HepG2 (cell line): ENCODE data around the gene FAM171A2. TPM values are rescaled to one million over a fixed set of nuclear protein-coding genes. Genes with fewer than 3 reads are reported as not detected.

Experiments
- DDIT3 ChIP-seq: sonication (generic); formaldehyde crosslinking; IDR thresholded peaks from 2 replicates; pipeline ENCODE4 v1.4.0; 2020; ENCODE audit warnings: mild to moderate bottlenecking, missing genetic modification reagents
- ETV6 ChIP-seq: sonication (generic); formaldehyde crosslinking; conservative IDR thresholded peaks from 2 replicates; pipeline ENCODE4 v1.4.0; 2020; ENCODE audit warnings: missing genetic modification reagents
- FOXA3 ChIP-seq: IDR thresholded peaks from 2 replicates; pipeline ENCODE4 v1.6.1; 2016; ENCODE audit warnings: missing genetic modification reagents, missing compliant biosample characterization
- GABPA ChIP-seq, 2 experiments: IDR thresholded peaks; 2 replicates each; pipeline ENCODE4 v1.6.1; 2011 to 2016; ENCODE audit warnings: low read depth in 2 of 2, low read length in 1 of 2, missing biosample characterization in 1 of 2, missing genetic modification characterization in 1 of 2
- HIVEP1 ChIP-seq: sonication (generic); formaldehyde crosslinking; IDR thresholded peaks from 2 replicates; pipeline ENCODE4 v1.4.0; 2020; ENCODE audit warnings: mild to moderate bottlenecking, missing genetic modification reagents
- IRF1 ChIP-seq: sonication (generic); formaldehyde crosslinking; IDR thresholded peaks from 2 replicates; pipeline ENCODE4 v1.4.0; 2020; ENCODE audit warnings: low read depth, mild to moderate bottlenecking, missing genetic modification reagents
- KDM1A ChIP-seq: IDR thresholded peaks from 2 replicates; pipeline ENCODE4 v1.6.1; 2016; ENCODE audit warnings: missing compliant biosample characterization
- KLF16 ChIP-seq, 2 experiments: sonication (generic) in 1 of 2; formaldehyde crosslinking in 1 of 2; IDR thresholded peaks; 2 replicates each; pipeline versions ENCODE4 v1.6.1 to v1.8.0; 2016 to 2023; ENCODE audit warnings: missing genetic modification reagents in 2 of 2, missing compliant biosample characterization in 1 of 2
- KLF6 ChIP-seq: IDR thresholded peaks from 2 replicates; pipeline ENCODE4 v1.8.0; 2016; ENCODE audit warnings: missing biosample characterization, missing genetic modification reagents
- LBX2 ChIP-seq: sonication (generic); formaldehyde crosslinking; IDR thresholded peaks from 2 replicates; pipeline ENCODE4 v1.5.0; 2020; ENCODE audit warnings: missing genetic modification reagents, mild to moderate bottlenecking, borderline replicate concordance
- MAFK ChIP-seq, 2 experiments: IDR thresholded peaks in 1 of 2; conservative IDR thresholded peaks in 1 of 2; 2 replicates each; pipeline ENCODE4 v1.6.1; 2011; ENCODE audit warnings: improper control_type of control experiment in 2 of 2, low read length in 2 of 2
- MXD4 ChIP-seq: IDR thresholded peaks from 2 replicates; pipeline ENCODE4 v1.6.1; 2016; ENCODE audit warnings: mild to moderate bottlenecking, missing biosample characterization, missing genetic modification reagents
- NBN ChIP-seq: fragments of 450-650 bp; conservative IDR thresholded peaks from 2 replicates; pipeline ENCODE4 v1.6.1; 2017
- PCBP1 ChIP-seq: fragments of 200-400 bp; formaldehyde crosslinking; IDR thresholded peaks from 2 replicates; pipeline ENCODE4 v1.6.1; 2017; ENCODE audit warnings: mild to moderate bottlenecking, low read depth, low read length, borderline replicate concordance
- RARG ChIP-seq: sonication (generic); formaldehyde crosslinking; IDR thresholded peaks from 2 replicates; pipeline ENCODE4 v1.4.0; 2020; ENCODE audit warnings: low read depth, mild to moderate bottlenecking, missing genetic modification reagents
- RFX1 ChIP-seq: fragments of 450-650 bp; IDR thresholded peaks from 2 replicates; pipeline ENCODE4 v1.6.1; 2017
- RFX3 ChIP-seq: IDR thresholded peaks from 2 replicates; pipeline ENCODE4 v1.6.1; 2016; ENCODE audit warnings: missing biosample characterization, missing genetic modification reagents
- SAP130 ChIP-seq: IDR thresholded peaks from 2 replicates; pipeline ENCODE4 v1.6.1; 2016; ENCODE audit warnings: low read depth
- SIX4 ChIP-seq: sonication (generic); formaldehyde crosslinking; IDR thresholded peaks from 2 replicates; pipeline ENCODE4 v1.4.0; 2020; ENCODE audit warnings: missing genetic modification reagents
- SRSF9 ChIP-seq: fragments of 200-400 bp; formaldehyde crosslinking; IDR thresholded peaks from 2 replicates; pipeline ENCODE4 v1.6.1; 2018; ENCODE audit warnings: borderline replicate concordance, mild to moderate bottlenecking, low read depth, low read length; ENCODE audit not compliant: insufficient read depth, poor library complexity, severe bottlenecking
- TFE3 ChIP-seq: IDR thresholded peaks from 2 replicates; pipeline ENCODE4 v1.6.1; 2016
- ZBTB3 ChIP-seq: sonication (generic); formaldehyde crosslinking; IDR thresholded peaks from 2 replicates; pipeline ENCODE4 v1.4.0; 2020; ENCODE audit warnings: low read depth, mild to moderate bottlenecking, moderate library complexity, missing genetic modification reagents, borderline replicate concordance
- ZC3H13 ChIP-seq: sonication (generic); formaldehyde crosslinking; IDR thresholded peaks from 2 replicates; pipeline ENCODE4 v1.8.1; 2023; ENCODE audit warnings: mild to moderate bottlenecking, missing genetic modification reagents, moderate library complexity
- ZNF121 ChIP-seq: sonication (generic); formaldehyde crosslinking; IDR thresholded peaks from 2 replicates; pipeline ENCODE4 v1.5.0; 2020; ENCODE audit warnings: mild to moderate bottlenecking, missing genetic modification reagents
- ZNF530 ChIP-seq: sonication (generic); formaldehyde crosslinking; IDR thresholded peaks from 2 replicates; pipeline ENCODE4 v1.5.0; 2020; ENCODE audit warnings: low read depth, mild to moderate bottlenecking, missing genetic modification reagents
- ZNF629 ChIP-seq: sonication (generic); formaldehyde crosslinking; conservative IDR thresholded peaks from 2 replicates; pipeline ENCODE4 v1.5.0; 2020; ENCODE audit warnings: missing genetic modification reagents
- ZNF772 ChIP-seq: sonication (generic); formaldehyde crosslinking; IDR thresholded peaks from 2 replicates; pipeline ENCODE4 v1.5.0; 2020; ENCODE audit warnings: mild to moderate bottlenecking, missing genetic modification reagents
- ZNF784 ChIP-seq: sonication (generic); formaldehyde crosslinking; IDR thresholded peaks from 2 replicates; pipeline ENCODE4 v1.5.1; 2020; ENCODE audit warnings: missing genetic modification reagents, mild to moderate bottlenecking, borderline replicate concordance
- ZNF790 ChIP-seq: sonication (generic); formaldehyde crosslinking; IDR thresholded peaks from 2 replicates; pipeline ENCODE4 v1.8.0; 2022; ENCODE audit warnings: missing genetic modification reagents, mild to moderate bottlenecking, borderline replicate concordance
- polyA plus RNA-seq, 8 experiments: library from polyadenylated mRNA; depleted of rRNA in 3 of 8; stranded (reverse) in 7 of 8; unstranded in 1 of 8; fragments of >200 nt; fragmentation: Illumina TruSeq in 4 of 8; extraction: Trizol in 4 of 8; gene quantifications; 2 replicates each; pipeline versions ENCODE4 v1.2.1 to v1.2.3, GENCODE V29; 2011 to 2016; ENCODE audit warnings: low read depth in 4 of 8, missing spikeins in 1 of 8, mixed read lengths in 1 of 8; ENCODE audit not compliant: insufficient read depth in 1 of 8
- total RNA-seq, 5 experiments: library from RNA; depleted of rRNA; stranded (reverse); fragments of >200 nt; fragmentation: Illumina TruSeq; extraction: Trizol; gene quantifications; 2 replicates each; pipeline ENCODE4 v1.2.3, GENCODE V29; 2016; ENCODE audit warnings: low read depth in 1 of 5

The FAM171A2 gene
- total and polyA plus RNA-seq, 2 of the 13 experiments (the other 11 are each of a cell fraction or from before 2014, with no cell fraction given): 1.8 to 3.6 TPM

- TF ChIP-seq ZNF784 (no peak; the same call in 1 of the 2 replicates), SRSF9 (no peak), ZNF629 (CRISPR knock-in tag) (no peak), RFX1 (no peak), SAP130 (CRISPR knock-in tag) (peak; percentile 100), SIX4 (CRISPR knock-in tag) (peak; percentile 74; the same call in 1 of the 2 replicates), HIVEP1 (CRISPR knock-in tag) (no peak; the same call in 1 of the 2 replicates), DDIT3 (CRISPR knock-in tag) (no peak), KLF6 (CRISPR knock-in tag) (peak; percentile 55; the same call in 1 of the 2 replicates), RARG (CRISPR knock-in tag) (no peak), KDM1A (CRISPR knock-in tag) (peak; percentile 78; the same call in 1 of the 2 replicates), GABPA (IDR thresholded peaks at IDR 0.05; ENCODE audit: low read depth, low read length) (no peak), GABPA (CRISPR knock-in tag; IDR thresholded peaks at IDR 0.05; ENCODE audit: low read depth) (peak; percentile 83), ZNF530 (CRISPR knock-in tag) (no peak), KLF16 (CRISPR knock-in tag; IDR thresholded peaks at IDR 0.05) (peak in 1 of 2 experiments; percentile 91; a peak in 2 of 4 replicates), IRF1 (CRISPR knock-in tag) (no peak), ZNF121 (CRISPR knock-in tag) (peak; percentile 25; the same call in 1 of the 2 replicates), ZNF772 (CRISPR knock-in tag) (no peak), NBN (no peak), RFX3 (CRISPR knock-in tag) (no peak), PCBP1 (no peak), TFE3 (CRISPR knock-in tag) (peak; percentile 98), ZC3H13 (CRISPR knock-in tag) (no peak; the same call in 1 of the 2 replicates), ZBTB3 (CRISPR knock-in tag) (0 out of 2 replicates have a peak, but pooled peaks have one; percentile 52), ETV6 (peak; percentile 76; the same call in 1 of the 2 replicates), LBX2 (CRISPR knock-in tag) (no peak), FOXA3 (CRISPR knock-in tag) (peak; percentile 64), MXD4 (CRISPR knock-in tag) (peak; percentile 82), MAFK (conservative IDR thresholded peaks at IDR 0.05 in 1 of 2, IDR thresholded peaks at IDR 0.05 in 1 of 2; ENCODE audit: low read length in 2 of 2) (no peak), ZNF790 (no peak)
These were observed 18.7 kb downstream of the FAM171A2 start, which contains the start of gene GRN (continued) for GRCh38 chr17:44344939-44345453.
